SHP77 treated with DMSO at 0.1 percent for 48 hours (cell line): ENCODE data around the gene ANGPTL2.
A peak's percentile ranks its signal among the peaks of the same experiment; 100 is the strongest.
"Not testable (repeated sequence)": the region's sequence is repeated elsewhere in the genome, so short reads cannot be mapped to it uniquely, and the experiment has no call there.

Experiments used
- DNase-seq: peaks from one replicate; lab custom pipeline; 2025; lab: John Stamatoyannopoulos, UW

The ANGPTL2 gene

DNA sequence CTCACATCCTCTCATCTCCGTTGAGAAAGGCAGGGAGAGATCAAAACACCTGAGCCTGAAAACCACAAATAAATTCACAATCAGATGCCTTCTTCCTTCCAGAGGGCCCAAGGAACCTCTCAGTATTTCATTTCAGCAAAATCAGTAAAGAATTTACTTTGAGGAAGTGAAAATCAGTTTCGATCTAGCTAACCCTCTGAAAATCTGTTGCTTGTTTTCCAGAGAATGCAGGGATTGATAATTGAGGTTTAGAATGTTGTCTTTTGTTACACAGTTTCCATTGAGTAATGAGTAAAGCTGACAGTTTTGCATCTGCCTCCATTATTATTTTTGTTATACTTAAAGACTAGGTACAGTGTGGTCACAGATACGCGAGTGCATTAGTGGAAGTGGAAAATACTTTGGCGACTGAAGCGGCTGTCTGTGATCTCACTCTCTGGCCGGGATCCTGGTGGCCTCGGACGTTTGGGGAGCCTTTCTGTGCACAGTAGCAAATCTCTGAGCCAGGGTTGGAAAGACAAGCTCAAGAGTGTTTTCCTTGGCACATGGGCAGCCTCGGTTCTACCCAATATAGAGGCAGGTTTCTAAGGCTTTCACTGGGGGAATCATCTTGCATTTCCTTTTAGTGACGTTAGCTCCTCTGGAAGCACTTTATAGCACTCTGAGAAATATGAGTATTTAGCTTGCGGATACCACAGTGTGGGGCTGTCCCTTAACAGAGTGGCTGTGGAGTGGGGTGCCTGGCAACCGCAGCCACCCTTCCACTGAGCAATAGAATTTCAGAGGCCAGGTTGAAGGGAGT lies 32.2 kb upstream of the ANGPTL2 start:
- DNase-seq: no peak

DNA sequence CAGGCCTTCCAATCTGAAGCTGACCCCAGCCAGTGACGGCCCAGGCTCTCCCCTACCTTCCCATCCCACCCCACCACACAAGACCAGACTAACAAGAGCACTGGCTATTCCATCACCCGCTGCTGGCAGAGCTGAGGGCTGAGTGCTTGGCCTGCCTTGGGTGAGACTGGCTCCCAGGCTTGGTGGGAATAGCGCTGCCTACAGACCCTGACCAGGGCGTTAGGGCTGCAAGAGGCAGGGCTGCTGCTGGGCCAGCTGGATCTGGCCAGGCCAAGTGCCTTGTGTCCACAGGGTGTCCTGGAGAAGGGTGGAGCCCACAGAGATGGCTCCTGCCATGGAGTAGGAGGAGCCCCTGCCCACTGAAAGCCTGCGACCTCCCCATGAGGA lies 31.6 kb upstream of the ANGPTL2 start:
- no peak for DNase-seq

DNA sequence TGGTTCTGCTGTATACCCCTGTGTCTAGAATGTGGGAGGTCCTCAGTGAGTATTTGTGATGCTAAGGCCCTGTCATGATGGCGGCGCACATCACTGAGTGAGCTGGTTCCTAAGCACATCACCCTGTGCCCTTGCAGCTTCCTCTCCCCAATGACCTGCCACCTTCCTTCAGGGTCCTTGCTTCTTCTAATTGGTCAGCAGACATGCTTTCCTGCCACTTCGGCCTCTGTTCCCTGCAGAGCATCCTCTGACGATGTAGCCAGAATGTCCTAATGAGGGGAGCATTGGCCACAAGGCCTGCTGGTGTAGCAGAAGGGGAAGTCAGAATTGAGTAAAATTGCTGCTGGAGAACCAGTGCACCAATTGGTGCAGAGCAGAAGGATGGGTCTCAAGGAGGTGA lies 31.1 kb upstream of the ANGPTL2 start:
- no peak for DNase-seq

DNA sequence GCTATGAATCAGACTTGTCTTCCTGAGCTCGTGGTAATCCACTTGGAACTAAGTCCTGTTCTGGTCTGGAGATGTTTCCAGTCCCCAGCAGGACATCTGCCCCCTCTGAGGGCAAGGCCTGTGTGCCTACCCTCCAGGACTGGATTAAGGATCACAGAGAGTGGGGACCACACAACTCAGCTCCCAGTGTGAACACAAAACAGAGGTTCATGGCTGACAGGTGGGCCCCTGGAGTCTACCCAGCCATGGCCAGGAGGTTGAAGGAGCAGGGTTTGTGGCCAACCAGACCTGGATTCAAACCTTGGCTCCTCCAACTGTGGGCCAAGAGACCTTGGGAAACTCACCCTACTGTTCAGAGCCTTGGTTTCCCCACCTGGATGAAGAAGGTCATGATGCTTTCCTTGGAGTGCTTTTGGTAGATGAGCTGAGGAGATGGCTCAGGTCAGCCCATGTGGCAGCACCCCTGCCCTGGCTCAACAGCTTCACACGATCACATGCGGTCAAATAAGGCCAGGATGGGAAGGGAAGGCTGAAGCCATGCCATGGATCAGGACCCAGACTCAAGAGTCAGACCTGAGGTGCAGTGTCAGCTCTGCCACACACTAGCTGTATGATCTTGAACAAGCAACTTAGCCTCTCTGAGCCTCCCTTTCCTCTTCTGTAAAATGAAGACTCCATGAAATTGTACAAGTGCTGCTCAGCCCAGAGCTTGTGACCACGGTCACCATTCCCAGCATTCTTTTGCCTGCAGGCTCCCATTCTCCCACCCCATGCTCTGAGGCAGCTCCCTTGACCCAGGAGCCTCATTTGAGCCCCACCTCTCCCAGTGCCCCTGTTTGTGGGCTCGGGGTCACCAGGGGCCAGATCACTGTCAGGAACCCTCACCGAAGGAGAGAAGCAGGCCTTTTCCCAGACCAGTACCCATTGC lies 27.3 kb upstream of the ANGPTL2 start:
- no peak for DNase-seq

DNA sequence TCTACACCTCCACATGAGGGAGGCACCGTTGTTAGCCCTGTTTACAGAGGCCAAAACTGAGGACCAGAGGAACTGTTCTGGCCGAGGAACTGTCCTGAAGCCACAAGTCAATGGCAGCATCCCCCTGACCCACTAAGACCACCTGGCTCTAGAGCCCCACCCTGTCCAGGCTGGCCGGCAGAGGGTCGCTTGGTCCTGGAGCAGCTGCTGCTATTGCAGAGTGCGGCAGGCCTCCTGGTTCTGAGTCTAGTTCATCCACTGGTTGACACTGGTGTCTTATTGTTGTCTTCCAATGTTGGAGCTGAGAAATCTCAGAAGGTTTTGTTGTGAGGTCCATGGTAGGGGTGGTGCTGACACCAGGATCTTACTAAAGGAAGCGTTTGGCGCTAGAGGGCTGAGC lies 26.6 kb upstream of the ANGPTL2 start:
- DNase-seq: no peak

DNA sequence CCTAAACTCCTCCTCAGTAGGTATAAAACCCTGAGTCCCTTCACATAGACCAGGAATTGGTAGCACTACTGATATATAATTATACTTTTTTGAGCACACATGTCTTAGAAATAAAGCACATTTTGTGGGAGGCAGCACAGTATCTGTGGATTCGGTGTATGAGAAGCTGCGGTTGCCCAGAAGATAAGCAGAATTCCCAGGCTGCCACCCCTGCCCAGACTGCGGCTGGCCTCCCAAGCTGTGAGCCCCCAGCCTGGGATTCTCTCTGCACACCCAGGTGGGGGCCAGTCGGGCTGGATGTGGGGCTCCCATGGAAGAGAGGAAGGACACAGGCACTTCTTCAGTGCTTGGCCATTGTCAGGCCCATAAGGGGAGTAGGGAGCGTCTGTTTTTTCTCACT lies 25.6 kb upstream of the ANGPTL2 start:
- no peak for DNase-seq

DNA sequence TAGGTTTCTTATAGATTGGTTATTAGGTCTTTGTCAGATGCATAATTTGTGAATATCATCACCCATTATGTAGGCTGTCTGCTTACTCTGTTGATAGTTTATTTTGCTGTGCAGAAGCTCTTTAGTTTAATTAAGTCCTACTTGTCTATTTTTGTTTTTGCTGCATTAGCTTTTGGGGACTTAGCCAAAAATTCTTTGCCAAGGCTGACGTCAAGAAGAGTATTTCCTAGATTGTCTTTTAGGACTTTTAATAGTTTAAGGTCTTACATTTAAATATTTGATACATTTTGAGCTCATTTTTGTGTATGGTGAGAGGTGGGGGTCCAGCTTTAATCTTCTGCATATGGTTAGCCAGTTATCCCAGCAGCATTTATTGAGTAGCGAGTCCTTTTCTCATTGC lies 24.8 kb upstream of the ANGPTL2 start:
- DNase-seq: no peak

DNA sequence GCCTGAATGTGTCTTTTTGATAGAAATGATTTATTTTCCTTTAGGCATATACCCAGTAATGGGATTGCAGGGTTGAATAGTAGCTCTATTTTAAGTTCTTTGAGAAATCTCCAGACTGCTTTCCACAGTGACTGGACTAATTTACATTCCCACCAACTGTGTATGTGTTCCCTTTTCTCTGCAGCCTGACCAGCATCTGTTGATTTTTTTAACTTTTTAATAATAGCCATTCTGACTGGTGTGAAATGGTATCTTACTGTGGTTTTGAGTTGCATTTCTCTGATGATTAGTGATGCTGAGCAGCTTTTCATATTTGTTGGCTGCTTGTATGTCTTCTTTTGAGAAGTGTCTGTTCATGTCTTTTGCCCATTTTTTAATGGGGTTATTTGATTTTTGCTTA lies 24.4 kb upstream of the ANGPTL2 start:
- DNase-seq: not testable (repeated sequence)

DNA sequence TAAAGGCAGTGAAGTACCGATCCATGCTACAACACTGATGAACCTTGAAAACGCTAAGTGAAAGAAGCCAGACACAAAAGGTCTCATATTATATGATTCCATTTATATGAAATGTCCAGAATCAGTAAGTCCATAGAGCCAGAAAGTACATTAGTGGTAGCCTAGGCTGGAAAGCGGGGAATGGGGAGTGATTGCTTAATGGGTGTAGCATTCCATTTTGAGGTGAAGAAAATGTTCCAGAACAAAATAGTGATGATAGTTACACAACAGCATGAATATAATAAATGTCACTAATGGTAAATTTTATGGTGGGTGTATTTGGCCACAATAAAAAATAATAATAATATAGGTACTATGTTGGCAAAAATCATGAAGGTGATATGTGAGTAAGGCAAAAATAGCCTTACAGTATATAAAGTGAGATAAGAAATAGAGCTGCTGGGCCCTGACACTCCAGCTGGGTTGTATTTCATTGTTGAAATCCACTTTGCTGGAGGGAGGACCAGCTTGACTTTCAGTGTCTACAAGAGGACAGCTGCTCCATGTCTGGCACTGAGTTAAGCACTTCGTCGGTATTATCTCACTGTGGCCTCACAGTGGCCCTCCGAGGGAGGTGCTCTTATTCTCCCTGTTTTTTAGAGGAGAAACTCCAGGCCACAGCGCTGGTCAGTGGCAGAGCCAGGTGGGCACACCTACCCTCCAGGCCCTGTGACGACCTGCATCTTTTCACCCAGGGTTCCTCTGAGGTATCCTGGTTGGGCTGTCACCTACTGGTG lies 22.4 kb upstream of the ANGPTL2 start:
- peak; percentile 71 for DNase-seq

DNA sequence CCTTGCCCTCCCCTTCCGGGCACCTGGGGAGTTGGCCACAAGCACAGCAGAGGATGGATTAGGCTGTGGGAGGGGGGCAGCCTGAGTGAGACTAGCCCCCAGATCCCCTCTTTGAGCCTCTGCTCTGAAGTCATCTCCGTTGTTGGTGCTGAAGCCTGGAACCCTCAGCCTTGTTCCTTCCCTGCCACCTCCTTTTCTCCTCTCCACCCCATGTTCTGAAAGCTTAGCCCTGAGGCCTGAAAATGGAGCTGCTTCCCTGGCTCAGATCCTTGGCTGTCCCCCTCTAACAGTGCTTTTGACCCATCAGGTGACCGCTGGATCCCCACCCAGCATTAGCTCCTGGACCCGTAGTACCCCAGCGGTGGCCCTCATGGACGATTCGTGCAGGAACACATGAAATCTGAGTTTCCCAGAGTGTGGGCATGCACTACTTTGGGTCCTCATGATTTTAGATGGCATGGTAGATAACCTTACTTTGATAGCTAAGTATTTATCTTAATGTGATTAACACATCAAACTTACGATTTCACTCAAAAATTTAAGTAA lies 21.6 kb upstream of the ANGPTL2 start:
- no peak for DNase-seq

DNA sequence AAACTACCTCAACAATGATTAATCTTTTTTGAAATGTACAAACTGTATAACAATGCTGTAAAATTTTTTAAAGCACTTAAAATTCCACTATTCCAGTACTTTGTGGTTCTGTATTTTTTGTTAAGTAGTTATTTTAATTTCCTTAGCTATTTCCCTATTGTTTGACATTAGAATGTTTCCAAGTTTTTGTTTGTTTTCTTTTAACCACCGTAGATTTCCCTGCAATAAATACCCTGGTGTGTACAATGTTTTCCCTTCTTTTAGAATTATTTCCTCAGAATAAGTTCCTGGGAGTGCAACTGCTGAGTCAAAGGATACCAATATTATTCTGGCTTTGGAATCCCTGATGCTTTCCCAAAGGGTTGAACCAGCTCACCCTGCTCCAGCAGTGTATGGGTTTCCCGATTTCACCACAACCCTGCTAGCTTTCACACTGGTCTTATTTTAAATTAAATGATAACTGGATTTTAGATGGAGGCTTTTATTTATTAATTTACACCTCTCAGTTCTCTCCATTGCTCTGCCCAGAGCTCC lies 20.6 kb upstream of the ANGPTL2 start:
- DNase-seq: no peak

DNA sequence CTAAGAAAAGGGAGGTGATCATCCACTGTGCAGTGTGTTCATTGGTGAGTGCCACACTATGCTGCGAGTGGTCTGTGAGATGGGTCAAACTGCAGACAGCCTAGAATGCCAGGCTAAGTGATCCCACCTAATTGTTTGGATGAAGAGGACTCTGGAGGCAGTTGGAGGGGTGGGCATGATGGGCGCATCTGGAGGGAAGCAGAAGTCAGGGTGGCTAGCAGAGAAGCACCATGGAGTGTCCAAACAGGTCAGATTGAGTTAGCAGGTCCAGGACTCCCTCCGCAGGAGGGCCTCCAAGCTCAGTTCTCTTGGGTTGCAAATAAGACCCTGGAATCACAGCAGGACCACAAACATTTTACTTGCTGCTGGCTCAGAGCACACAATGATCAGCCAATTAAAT lies 19.9 kb upstream of the ANGPTL2 start:
- DNase-seq: no peak

DNA sequence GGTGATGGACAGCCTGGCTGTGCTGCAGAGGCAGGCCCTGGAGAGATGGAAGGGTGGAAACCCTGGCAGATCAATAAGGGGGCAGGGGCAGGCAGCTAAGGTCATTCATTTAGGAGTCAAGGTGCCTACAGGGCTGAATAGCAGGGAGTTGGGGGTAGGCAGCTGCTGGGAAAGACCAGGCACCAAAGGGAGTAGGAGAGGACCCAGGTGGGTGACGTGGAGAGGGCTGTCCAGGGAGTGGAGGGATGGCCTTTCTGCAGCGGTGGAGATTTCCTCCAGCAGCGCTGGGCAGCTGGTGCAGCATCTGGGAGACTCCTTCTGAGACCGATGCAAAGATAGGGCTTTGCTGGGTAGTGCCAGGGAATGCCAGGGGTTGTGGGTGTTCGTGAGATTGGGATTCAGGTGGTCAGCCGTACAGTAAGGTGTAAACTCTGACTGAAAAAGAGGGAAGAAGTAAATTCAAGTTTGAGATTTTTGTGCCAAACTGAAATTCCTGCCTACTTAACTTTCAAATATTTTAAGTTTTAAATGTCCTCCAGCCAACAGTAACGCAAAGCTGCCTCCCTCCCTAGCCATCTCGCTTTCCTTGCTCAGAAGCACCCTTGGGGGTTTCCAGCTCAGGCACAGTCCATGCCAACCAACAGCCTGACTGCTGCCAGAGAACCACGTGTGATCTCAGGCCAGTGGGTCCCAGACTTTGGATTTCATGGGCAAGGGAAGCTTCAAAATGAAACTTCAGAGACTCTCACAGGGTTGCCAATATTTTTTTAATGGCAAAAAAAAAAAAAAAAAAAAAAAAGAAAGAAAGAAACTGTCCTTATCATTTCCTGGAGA lies 18.6 kb upstream of the ANGPTL2 start:
- DNase-seq: no peak

DNA sequence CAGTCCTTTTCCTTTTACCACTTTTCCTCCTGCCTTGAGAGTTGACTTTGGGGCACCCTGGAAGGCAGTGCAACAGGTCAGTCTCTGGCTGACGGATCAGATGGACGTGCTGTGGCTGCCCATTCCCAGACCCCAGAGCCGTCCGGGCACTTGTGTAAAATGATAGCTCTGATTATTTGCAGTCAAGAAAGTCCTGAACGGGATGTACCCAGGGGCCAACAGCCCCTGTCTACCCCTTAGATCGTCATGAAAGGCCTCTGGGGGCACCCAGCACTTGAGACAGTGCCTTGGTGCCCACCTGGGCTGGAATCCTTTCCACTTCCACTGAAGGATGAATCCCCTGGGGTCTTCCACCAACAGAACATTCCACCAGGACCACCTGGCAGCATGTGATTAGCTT lies 17.7 kb upstream of the ANGPTL2 start:
- DNase-seq: no peak

DNA sequence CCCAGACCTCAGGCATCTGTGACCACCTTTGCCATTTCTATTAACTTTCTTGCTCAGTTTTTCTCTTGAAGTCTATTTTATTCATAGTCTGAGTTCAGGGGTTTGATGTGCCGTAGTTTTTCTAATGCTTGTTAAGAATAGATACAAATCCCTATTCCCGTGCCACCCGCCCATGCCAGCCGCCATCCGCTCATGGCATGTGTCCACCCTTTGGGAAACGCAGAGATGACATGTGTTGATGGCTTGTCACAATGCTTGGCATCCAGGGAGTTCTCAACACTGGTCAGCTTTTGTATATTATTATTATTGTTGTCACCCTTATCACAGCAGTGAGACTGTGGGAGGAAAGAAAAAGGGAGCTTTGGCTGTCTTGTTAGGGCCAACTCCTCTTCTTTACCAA lies 17.3 kb upstream of the ANGPTL2 start:
- DNase-seq: no peak

DNA sequence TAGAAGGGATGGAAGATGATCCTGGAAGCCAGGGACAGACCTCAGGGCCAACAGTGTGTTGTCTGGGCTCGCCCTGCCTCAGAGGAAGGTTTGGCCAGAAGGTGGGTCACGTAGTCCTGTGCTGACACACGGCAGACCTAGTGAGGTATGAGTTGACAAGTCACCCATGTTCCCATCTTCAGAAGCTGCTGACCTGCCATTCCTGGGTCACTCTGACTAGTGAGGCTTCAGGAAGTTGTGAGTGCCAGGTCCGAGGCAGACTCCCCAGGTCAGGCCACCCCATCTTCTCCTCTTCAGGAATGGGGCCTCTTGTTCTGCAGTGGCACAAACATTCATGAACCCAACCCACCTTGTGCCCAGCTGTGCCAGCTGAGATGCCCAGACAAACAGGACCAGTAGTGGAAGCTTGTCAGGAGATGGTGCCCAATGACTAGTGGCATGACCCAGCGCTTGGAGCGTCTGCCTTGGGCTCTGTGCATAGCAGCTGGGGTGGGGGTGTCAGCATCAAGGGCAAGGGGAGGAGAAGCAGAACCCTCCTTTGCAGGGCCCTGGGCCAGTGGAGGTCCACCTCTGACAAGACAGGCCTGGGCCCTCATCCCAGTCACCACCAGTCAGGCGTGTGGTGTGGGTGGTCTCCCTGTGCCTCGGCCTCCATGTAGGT lies 16.8 kb upstream of the ANGPTL2 start:
- no peak for DNase-seq

DNA sequence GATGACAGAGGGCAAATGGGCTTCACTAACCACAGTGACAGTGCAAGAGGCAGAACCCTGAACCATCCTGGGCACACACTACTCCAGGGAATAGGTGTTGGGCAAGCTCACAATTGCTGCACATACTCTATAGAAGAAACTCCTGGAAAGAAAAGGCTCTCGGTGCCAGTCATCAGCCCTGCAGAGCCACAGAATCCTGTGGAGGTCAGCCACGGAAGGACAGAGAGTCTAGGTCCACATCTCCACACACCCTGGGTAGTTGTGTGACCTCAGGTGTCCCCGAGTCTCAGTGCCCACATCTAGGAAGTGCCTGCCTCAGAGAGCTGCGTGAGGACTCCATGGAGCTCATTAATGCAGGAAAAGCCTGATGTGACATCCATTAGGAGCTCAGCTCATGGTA lies 16.0 kb upstream of the ANGPTL2 start:
- DNase-seq: no peak

DNA sequence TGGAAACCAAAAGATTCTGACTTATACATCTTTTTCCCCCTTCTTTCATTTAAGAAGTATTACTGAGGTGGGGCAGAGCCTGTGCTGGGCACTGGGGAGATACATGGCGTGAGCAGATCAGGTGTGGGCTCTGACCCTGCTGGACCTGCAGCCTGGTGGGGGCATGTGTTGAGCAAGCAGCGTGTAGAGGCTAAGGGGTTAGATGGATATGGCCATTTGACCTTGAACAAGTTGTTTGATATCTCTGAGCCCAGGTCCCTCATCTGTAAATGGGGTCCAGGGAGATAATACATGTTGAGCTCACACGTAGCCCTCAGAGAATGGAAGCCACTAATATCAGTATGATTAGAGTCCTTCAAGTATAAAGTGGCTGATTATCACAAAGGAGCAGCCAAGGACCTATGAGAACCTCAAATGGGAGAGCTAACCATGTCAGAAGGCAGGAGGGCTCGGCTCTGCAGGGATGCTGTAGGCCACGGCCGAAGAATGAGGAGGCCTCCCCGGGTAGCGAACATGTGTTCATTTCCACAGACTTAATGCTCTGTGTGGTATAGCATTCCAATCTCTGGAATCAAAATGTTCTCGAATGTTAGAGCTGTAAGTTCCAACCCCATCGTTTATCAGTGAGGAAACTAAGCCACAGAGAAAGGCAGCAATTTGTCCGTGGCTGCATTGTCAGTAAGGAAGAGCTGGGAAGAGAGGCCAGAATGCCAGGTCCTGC lies 15.4 kb upstream of the ANGPTL2 start:
- DNase-seq: no peak

DNA sequence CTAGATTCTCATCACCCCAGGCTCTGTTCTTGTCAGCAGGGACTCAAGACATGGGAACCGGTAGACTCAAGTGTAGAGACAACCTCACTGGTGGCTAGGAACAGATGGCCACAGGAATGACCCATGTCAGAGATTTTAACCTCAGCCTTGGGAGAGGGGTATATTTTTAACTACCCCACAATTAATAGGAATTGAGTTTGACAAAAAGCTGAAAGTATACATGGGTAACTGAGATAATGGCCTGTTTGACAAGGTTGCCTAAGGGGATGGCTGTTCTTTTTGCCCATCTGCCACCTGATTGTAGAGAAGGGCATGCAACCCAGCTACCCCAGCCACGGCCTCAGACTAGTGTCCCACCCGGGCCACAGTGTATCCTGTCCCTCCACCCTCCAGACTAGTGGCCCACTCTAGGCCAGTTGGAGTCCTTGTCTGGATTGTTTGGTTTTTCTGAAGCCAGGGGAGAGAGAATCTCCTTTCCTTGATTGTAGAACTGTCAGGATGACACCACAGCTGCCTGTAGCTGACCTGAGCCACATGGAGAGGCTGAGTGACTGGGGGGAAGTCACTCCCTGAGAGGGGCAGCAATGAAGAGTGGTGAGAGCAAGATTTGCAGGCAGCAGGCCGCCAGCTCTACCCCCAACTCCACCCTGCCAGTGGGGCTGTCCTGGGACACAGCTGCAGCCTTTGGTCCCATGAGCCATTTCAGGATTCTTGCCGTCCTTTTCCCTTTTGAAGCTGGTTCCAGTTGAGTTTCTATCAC lies 14.6 kb upstream of the ANGPTL2 start:
- no peak for DNase-seq
